Thyroid gland (tissue), 4 donors: ENCODE data around the gene GRM1. TPM values are rescaled to one million over a fixed set of nuclear protein-coding genes. Genes with fewer than 3 reads are reported as not detected.

ENCODE experiments used
- DNase-seq, 2 donors: peaks; one replicate each; pipeline ENCODE4 v3.0.0-alpha.2; 2019
- H3K27ac ChIP-seq, 3 donors: fragments of 200-600 bp; sonication (generic); 1 replicate in 2 of 3; 2 replicates in 1 of 3; pipeline ENCODE4 v1.5.1; 2016 to 2019; ENCODE audit warnings: mild to moderate bottlenecking in 1 of 3, moderate library complexity in 1 of 3
- H3K27me3 ChIP-seq: fragments of 200-600 bp; sonication (generic); one replicate; pipeline ENCODE4 v1.5.1; 2019
- H3K36me3 ChIP-seq, 2 donors: fragments of 200-600 bp; sonication (generic); one replicate each; pipeline ENCODE4 v1.5.1; 2016 to 2019
- H3K4me1 ChIP-seq, 2 donors: fragments of 200-600 bp; sonication (generic); one replicate each; pipeline ENCODE4 v1.5.1; 2017 to 2019
- H3K4me3 ChIP-seq, 3 donors: fragments of 200-600 bp; sonication (generic); replicated peaks in 1 of 3; 1 replicate in 2 of 3; 2 replicates in 1 of 3; pipeline ENCODE4 v1.5.1; 2016; ENCODE audit warnings: mild to moderate bottlenecking in 1 of 3
- H3K9me3 ChIP-seq: fragments of 200-600 bp; sonication (generic); one replicate; pipeline ENCODE4 v1.5.1; 2017
- CTCF ChIP-seq, 6 experiments: fragments of 200-600 bp in 3 of 6; fragments of 450-650 bp in 3 of 6; sonication (generic) in 3 of 6; IDR thresholded peaks; one replicate each; pipeline ENCODE4 v1.5.1; 2016 to 2019; ENCODE audit warnings: antibody characterized with exemption in 6 of 6, mild to moderate bottlenecking in 2 of 6, inconsistent platforms in 1 of 6, moderate library complexity in 1 of 6
- POLR2A ChIP-seq, 2 donors: fragments of 450-650 bp; IDR thresholded peaks; one replicate each; pipeline ENCODE4 v1.6.1; 2017; ENCODE audit warnings: antibody characterized with exemption in 2 of 2, mild to moderate bottlenecking in 2 of 2, moderate library complexity in 1 of 2
- WGBS, 2 donors: methylation state at CpG; one replicate each; pipeline ENCODE4 v1.1.5; 2017; 5-methylcytosine and 5-hydroxymethylcytosine counted together
- intact Hi-C: fragments of 100-400 bp; cut with DNase I; formaldehyde crosslinking; loops from one replicate; pipeline ENCODE4 v1.15.1; 2023
- total RNA-seq, 4 donors: library from RNA; depleted of rRNA; stranded (reverse); fragments of >200 nt; gene quantifications; one replicate each; pipeline ENCODE4 v1.2.3, GENCODE V29; 2016

Gene GRM1
- total RNA-seq, 4 donors from 2014 or later, result 0.29 to 2.5 (median 0.48) TPM

GRCh38 chr6:146292506-146292905 lies 263.6 kb downstream of the GRM1 start:
- no peaks in the 10 kb centered on the region for H3K9me3 ChIP-seq
- H3K27ac ChIP-seq, result no peak overlapping the region
- no peaks in the 10 kb centered on the region for H3K4me1 ChIP-seq
- 70 to 88% methylated on average over 1 of the region's 1 CpG for WGBS, 2 donors
- H3K4me3 ChIP-seq, result no peak overlapping the region
- intact Hi-C loops, result no loop called here
- no peaks in the 10 kb centered on the region for H3K36me3 ChIP-seq
- TF ChIP-seq CTCF (IDR thresholded peaks at IDR 0.05) (no peak), POLR2A (IDR thresholded peaks at IDR 0.05) (no peak)
- DNase-seq, result no peak
- H3K27me3 ChIP-seq, result no peaks in the 10 kb centered on the region

DNA sequence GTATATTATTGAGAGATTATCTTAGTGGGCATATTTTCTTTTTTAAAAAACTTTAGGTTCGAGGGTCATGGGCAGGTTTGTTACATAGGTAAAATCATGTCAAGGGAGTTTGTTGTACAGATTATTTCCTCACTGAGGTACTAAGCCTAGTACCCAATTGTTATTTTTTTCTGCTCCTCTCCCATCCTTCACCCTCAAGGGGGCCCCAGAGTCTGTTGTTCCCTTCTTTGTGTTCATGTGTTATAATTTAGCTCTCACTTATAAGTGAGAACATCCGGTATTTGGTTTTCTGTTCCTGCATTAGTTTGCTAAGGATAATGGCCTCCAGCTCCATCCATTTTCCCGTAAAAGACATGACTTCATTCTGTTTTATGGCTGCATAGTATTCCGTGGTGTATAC lies 266.8 kb downstream of the GRM1 start:
- intact Hi-C loops, result no loop called here
- no peak for DNase-seq
- Histone ChIP-seq H3K27ac (no peak overlapping the region), H3K4me1 (no peaks in the 10 kb centered on the region), H3K27me3 (no peaks in the 10 kb centered on the region), H3K9me3 (no peaks in the 10 kb centered on the region), H3K36me3 (no peaks in the 10 kb centered on the region), H3K4me3 (no peak overlapping the region)
- TF ChIP-seq POLR2A (IDR thresholded peaks at IDR 0.05) (no peak), CTCF (IDR thresholded peaks at IDR 0.05) (no peak)
- 90 to 92% methylated on average over 4 of the region's 4 CpGs for WGBS, 2 donors

DNA sequence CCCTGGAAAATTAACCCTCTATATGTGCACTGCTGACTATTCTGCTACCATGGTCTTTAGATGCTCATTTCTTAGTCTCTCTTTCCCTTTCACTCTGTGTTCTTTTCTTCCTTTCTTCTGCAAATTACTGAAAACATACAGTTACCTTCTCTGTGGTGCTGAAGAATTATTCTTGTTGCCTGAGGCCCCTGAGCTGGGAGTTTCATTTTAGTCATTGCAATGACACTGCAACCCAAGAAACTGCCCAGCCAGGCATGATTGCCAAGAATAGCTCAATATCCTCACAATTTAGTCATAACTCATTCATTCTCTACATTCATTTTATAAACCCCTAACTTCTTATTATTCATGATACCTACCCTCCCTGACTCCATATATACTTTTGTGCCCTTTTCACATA lies 269.0 kb downstream of the GRM1 start:
- H3K36me3 ChIP-seq, result no peaks in the 10 kb centered on the region
- no peak overlapping the region for H3K4me3 ChIP-seq
- intact Hi-C loops, result no loop called here
- H3K27ac ChIP-seq, result no peak overlapping the region
- no peaks in the 10 kb centered on the region for H3K4me1 ChIP-seq
- no peaks in the 10 kb centered on the region for H3K27me3 ChIP-seq
- no peak for TF ChIP-seq POLR2A (IDR thresholded peaks at IDR 0.05)
- no peak for TF ChIP-seq CTCF (IDR thresholded peaks at IDR 0.05)
- DNase-seq, result no peak
- H3K9me3 ChIP-seq, result no peaks in the 10 kb centered on the region

DNA sequence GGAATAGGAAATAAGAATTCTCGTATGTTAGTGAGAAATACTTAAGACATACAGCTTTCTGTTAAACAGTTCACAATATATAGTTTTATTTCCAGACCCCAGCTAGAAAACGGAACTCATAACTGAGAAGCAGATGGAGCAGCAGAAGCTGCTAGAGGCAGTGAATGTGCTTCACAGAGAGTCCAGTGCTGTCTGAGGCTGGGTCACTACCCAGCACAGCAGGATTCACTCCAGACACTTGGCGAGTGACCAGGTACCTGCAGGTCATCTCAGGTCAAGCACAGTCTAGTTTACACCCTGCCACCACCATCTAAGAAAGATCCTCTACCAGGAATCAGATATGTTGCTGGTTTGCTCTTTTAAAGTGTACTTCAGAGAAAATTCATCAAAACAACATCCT lies 271.7 kb downstream of the GRM1 start:
- H3K27me3 ChIP-seq, result no peaks in the 10 kb centered on the region
- no peak overlapping the region for H3K4me3 ChIP-seq
- no peaks in the 10 kb centered on the region for H3K36me3 ChIP-seq
- intact Hi-C loops, result no loop called here
- no peaks in the 10 kb centered on the region for H3K9me3 ChIP-seq
- TF ChIP-seq CTCF (IDR thresholded peaks at IDR 0.05) (no peak), POLR2A (IDR thresholded peaks at IDR 0.05) (no peak)
- peak; percentile 21 to 35 for DNase-seq
- 68 to 76% methylated on average over 3 of the region's 3 CpGs for WGBS, 2 donors
- no peaks in the 10 kb centered on the region for H3K4me1 ChIP-seq
- no peak overlapping the region for H3K27ac ChIP-seq

GRCh38 chr6:146301764-146302163 lies 272.9 kb downstream of the GRM1 start:
- Histone ChIP-seq H3K36me3 (no peaks in the 10 kb centered on the region), H3K4me1 (no peaks in the 10 kb centered on the region), H3K27me3 (no peaks in the 10 kb centered on the region), H3K27ac (no peak overlapping the region), H3K9me3 (no peaks in the 10 kb centered on the region), H3K4me3 (no peak overlapping the region)
- intact Hi-C loops, result no loop called here
- no peak for TF ChIP-seq CTCF (IDR thresholded peaks at IDR 0.05)
- no peak for TF ChIP-seq POLR2A (IDR thresholded peaks at IDR 0.05)
- DNase-seq, result no peak
- WGBS, 2 donors, result 87 to 89% methylated on average over 3 of the region's 3 CpGs
